Kidney glomerular epithelial cell (primary cell): ENCODE measurements around the gene TBC1D32.
"Not testable (repeated sequence)": the region's sequence is repeated elsewhere in the genome, so short reads cannot be mapped to it uniquely, and the experiment has no call there.

Source experiments
- DNase-seq: peaks from one replicate; lab custom pipeline; 2025; lab: John Stamatoyannopoulos, UW

The TBC1D32 gene

DNA sequence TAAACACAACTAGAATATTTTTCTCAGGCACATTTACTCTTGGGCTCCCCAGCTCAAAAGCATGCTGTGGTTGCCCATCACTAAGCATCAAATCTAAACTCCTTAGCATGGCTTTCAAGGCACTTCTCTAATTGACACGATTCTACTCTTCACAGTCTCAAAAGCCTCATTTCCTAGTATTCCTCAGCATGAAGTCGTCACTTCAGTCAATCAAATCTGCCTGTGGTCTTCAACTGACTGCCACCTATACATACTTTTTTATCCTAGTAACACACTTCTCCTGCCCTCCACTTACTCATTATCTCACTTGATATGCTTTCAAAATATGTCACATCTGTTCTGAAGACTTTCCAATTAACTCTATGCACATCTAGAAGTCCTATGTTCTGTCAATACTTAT, 110.3 kb downstream of the TBC1D32 start:
- DNase-seq, result no peak

DNA sequence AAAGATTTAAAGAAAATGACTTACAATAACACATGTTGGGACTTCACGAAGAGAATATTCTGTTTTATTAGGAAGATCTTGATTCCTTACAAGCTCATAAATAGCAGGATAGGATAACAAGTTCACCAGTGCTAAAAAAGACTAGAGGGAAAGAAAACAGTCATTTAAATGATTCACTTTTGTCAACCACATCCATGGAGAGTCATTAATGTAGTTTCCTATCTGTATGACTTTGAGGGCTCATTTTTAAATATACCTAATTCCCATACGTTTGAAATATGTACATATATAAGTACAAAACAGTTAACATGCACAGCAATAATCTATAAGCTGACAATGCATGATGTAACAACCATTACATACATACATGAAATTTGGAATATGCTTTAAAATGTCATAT, 111.1 kb downstream of the TBC1D32 start:
- no peak for DNase-seq

DNA sequence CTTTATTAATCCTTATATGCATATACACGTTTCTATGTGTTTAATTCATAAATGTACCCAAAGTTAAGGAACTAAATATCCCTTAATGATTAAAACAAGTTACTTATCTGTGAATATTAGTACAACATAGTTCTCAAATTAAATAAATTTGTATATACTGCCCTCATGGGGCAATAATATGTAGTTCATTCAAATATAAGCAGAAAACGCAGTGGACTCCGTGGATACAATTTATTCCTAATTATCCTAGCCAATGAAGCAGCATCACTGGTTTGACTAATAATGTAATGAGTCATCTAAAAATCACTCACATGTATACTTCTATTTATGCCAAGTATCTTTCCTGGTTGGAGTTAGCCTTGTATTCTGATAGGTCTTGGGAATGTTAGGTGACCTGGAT, 111.6 kb downstream of the TBC1D32 start:
- peak; percentile 45 for DNase-seq

DNA sequence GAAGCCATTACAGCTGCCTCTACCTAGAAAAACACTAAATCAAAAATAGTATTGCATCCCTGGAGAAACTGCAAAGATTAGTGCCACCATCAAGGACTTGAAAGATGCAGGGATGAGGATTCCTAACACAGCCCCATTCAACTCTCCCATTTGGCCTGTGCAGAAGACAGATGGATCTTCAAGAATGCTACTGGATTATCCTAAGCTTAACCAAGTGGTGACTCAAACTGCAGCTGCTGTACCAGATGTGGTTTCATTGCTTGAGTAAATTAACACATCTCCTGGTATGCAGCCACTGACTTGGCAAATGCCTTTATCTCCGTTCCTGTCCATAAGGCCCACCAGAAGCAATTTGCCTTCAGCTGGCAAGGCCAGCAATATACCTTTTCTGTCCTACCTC, 117.4 kb downstream of the TBC1D32 start:
- DNase-seq, result no peak

DNA sequence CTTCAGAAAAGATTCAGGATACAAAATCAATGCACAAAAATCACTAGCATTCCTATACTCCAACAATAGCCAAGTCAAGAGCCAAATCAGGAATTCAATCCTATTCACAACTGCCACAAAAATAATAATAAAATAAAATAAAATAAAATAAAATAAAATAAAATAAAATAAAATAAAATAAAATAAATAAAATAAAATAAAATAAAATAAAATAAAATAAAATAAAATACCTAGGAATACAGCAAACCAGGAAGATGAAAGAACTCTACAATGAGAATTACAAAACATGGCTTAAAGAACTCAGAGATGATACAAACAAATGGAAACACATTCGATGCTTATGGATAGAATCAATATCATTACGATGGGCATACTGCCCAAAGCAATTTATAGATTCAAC, 120.9 kb downstream of the TBC1D32 start:
- DNase-seq, result not testable (repeated sequence)

DNA sequence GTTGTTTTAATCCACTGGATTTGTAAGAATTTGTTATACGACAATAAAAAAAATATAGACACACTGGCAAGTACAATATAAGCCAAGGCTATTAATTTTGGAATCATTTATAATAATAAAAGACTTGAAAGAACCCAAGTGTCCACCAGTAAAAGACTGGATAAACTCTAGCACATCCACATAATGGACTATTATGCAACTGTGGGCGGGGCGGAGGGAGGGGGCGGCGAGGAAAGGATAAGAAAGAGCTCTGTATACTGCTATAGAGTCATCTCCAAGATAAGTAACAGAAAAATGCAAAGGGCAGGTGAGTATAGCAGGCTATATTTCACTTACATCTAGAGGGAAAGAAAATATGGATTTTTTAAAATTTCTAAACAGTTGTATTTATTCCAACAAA, 123.3 kb downstream of the TBC1D32 start:
- no peak for DNase-seq

DNA sequence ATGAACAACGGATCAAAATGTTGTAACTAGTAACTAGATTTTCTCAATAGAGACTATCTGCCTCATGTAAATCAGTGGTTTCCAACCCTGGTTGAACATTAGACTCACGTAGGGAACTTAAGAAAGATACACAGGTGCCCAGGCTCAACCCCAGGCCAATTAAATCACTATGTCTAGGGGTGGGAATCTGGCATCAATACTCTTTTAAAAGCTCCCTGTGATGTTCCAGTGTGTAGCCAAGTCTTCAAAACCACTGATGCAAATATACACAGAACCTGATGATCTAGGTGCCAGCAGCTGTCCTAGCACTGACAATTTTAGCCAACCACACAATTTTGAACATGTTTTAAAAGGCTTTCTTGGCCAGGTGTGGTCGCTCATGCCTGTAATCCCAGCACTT, 128.7 kb downstream of the TBC1D32 start:
- DNase-seq, result no peak

DNA sequence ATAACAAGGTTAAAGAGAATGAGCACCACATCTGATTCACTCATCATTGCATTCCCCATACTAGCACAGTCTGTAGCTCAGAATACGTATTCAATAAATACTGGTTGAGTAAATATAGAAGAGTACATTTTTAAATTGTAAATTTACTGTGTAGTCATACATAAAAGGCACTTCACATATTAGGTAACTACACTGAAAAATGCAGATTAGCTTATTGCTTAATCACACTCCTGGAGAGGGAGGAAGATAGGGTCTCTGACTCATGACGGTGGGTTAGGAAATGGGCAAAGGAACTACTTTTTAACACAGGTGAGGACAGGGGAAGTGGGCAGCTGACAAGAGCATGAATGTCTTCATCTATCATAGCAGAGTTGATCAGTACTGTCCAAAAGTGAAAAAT, 133.2 kb downstream of the TBC1D32 start:
- no peak for DNase-seq

DNA sequence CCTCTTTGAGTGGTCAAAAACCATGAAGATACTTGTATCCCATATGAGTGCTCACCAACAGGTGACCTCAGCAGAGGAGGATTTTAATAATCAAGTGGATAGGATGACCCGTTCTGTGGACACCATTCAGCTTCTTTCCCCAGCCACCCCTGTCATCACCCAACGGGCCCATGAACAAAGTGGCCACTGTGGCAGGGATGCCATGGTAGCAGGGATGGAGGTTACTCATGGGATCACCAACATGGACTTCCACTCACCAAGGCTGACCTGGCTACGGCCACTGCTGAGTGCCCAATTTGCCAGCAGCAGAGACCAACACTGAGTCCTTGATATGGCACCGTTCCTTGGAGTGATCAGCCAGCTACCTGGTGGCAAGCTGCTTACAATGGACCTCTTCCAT, 138.2 kb downstream of the TBC1D32 start:
- not testable (repeated sequence) for DNase-seq

DNA sequence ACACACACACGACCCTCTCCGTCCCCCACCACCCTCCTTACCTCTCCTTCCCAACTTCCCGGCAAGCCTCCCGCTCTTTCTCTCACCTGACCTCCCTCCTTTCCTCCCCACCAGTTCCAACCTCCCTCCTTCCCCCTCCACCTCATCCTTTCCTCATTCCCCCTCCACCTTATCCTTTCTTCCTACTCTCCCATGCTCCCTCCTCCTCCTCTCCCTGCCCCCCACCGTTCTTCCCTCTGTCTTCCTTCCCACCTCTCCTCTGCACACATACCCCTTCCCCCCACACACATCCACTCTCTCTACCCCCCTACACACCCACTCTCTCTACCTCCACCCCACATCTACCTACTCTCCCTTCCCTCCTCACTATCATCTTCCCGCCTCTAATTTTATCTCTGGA, 144.2 kb downstream of the TBC1D32 start:
- no peak for DNase-seq

DNA sequence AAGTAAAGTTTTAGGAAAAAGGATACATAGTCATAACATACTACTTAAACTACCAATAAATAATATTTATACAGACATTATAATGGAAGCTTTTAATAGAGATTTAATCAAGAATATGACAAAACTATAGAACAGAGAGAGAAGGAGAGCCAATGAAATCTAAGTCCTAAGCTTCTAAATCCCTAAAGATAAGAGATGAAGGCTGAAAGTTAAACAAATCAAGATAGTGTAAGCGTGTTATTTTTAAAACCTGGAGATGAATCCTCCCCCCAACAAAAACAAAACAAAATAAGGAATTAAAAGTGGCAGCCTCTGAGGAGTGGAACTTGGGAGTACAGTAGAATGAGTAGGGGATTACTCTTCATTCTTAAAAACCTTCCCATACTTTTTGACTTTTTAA, 145.9 kb downstream of the TBC1D32 start:
- no peak for DNase-seq

DNA sequence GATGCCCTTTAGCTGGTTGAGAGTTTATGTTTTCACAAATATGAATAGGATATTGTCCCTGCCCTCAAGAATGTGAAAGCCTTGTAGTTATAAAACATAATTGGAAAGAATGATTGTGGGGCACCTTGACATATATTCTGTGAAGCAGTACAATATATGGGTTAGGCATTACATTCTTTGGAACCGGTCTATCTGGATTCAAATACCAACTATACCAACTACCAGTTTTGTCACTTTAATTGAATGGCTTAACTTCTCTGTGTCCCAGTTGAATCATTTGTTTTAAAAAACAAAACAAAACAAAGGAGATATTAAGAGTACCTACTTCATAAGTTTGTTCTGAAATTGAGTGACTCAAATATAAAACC, 146.5 kb downstream of the TBC1D32 start:
- no peak for DNase-seq

DNA sequence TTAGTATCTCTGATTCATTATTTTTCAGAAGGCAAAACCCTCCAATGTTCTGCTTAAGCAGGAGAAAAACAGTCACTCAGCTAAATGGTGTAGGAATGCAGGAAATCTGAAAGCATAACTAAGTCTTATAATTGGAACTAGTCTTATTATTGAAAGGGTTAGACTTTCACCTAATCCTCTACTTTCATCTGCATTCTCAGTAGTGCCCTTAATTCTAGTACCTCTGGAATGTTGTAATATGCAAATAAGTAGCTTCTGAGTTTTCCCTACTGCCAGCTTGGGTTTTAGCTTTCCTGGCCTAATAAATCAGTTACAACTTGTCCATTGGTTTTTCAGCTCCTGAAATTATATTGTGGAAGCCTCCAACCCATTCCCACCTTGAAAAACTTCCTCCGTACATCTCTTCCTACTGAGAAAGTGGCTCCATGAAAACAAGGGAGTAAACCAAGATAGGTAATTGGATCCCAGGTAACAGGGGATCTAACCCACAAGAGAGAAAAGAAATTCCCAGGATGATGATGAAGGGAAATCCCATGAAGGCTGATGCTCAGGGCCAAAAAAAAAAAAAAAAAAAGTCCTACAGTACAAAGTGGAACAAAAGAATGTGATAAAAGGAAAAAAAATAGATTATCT, 147.0 kb downstream of the TBC1D32 start:
- no peak for DNase-seq

DNA sequence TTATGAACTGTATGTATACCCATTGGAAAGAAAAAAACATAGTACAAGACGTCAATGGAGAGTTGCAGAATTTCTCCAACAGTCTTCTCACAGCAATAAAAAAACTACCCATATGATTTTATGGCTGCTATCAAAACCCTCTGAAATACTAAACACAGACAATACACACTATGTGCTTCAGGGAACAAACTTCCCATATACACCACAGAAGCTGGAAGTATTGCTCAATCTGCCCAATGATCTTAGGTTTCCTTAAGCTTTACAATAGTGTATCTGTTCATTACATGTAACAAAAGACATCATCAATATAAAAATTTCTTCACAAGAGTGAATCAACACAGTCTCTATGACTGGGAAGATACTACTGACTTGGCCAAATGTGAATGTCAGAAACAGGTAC, 150.5 kb downstream of the TBC1D32 start:
- DNase-seq, result no peak

DNA sequence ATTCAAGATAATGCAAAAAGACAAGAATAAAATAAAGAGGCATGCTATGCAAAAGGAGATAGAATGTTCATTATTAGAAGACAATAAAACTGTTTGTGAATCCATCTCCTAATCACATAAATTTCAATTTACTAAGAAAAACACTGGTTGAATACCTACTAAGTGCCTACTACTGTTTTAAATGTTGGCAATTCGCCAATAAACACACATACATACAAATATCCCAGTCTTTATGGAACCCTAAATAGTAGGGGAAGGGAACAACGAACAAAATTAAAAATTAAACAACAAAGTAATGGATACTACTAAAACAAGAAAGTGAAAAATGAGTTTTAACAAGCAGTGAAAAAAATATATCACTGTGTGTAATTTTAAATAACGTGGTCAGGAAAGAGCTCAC, 158.5 kb downstream of the TBC1D32 start:
- no peak for DNase-seq

DNA sequence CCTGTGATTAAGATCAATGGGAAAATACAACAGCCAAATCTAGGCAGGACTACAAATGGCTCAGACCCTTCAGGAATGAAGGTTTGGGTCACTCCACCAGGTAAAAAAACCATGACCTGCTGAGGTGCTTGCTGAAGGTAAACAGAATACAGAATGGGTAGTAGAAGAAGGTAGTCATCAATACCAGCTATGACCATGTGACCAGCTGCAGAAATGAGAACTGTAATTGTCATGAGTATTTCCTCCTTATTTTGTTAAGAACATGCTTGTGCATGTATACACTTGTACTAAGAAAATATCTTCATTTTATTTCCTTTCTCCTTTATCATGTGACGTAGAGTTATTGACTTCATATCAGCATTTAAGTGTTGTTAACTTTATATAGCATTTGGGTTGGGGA, 161.8 kb downstream of the TBC1D32 start:
- DNase-seq, result not testable (repeated sequence)

DNA sequence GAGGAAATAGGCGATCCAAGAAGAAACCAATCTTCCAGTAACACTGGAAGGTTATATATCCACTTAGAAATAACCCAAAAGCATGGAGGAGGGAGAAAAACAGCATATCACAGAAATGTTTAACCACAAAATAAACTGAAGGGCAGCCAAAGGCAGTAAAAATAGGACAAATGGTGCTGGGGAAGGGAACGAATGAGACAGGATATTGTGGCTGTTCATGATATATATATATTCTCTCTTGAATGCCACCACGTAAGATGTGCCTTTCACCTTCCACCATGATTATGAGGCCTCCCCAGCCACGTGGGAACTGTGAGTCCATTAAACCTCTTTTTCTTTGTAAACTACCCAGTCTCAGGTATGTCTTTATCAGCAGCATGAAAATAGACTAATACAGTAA, 162.4 kb downstream of the TBC1D32 start:
- no peak for DNase-seq

DNA sequence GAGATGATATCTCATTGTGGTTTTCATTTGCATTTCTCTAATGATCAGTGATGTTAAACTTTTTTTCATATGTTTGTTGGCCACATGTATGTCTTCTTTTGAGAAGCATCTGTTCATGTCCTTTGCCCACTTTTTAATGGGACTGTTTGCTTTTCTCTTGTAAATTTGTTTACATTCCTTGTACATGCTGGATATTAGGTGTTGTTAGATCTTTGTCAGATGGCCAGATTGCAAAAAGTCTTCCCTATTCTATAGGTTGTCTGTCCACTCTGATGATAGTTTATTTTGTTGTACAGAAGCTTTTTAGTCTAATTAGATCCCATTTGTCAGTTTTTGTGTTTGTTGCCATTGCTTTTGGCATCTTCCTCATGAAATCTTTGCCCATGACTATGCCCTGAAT, 172.4 kb downstream of the TBC1D32 start:
- no peak for DNase-seq

DNA sequence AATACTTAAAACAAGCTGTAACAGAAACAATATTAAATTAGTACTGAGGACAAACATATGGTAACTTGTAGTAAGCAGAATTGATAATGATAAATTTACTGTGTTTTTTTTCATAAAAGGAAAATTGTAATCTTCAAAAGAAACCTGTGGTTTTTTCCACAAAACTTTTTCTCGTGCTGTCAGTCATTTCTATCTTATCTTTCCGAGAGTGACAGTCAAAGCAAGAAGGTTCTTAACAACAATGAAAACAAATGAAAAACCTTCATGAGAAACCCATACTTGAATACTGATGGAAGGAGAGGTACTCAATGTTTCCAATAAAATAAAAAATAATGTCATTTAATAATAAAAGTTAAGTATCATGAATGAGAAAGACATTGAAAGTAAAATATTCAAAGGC, 174.0 kb downstream of the TBC1D32 start:
- no peak for DNase-seq

DNA sequence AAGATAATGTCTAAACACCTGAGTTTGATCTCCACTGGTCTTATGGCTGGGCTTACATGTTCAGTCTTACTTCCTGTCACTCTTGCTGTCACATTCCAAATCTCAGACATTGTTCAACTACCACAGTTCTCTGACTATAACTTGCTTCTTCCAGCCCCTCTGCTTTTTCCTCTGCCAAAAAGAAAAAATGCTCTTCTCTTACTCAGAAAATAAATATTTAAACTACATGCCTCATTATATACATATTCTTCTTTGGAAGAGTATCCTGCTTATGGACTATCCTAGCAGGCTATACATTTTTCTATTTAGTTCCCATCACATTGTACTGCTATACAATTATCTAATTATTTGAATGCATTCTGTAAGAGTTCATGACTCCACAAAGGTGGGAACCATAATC, 175.4 kb downstream of the TBC1D32 start:
- DNase-seq, result no peak

DNA sequence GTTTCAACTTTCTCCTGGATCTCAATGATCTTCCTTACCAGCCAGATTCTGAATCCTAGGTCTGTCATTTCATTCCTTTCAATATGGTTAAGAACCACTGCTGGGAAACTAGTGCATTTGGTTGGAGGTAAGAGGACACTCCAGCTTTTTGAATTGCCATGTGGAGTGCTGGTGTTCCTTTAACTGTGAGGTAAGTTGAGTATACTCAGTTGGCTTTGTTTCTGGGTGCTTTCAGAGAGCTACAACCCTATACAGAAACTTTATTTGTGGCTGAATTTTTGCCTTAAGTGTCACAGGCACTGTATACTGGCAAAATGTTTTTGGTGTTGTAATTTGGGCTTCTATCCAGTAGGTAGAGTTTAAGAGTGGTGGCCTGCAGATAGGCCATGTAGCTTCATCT, 175.8 kb downstream of the TBC1D32 start:
- DNase-seq, result no peak

DNA sequence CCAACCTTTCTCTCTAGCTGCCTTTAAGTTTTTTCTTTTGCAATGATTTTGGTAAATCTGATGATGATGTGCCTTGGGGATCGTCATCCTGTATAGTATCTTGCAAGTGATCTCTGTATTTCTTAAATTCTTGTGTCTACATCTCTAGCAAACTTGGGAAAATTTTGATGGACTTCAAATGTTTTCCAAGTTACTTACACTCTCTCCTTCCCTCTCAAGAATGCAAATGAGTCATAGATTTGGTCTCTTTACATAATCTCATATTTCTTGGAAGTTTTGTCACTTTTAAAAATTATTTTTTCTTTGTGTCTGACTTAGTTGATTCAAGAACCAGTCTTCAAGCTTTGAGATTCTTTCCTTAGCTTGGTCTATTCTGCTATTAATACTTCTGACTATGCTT, 176.4 kb downstream of the TBC1D32 start:
- no peak for DNase-seq

DNA sequence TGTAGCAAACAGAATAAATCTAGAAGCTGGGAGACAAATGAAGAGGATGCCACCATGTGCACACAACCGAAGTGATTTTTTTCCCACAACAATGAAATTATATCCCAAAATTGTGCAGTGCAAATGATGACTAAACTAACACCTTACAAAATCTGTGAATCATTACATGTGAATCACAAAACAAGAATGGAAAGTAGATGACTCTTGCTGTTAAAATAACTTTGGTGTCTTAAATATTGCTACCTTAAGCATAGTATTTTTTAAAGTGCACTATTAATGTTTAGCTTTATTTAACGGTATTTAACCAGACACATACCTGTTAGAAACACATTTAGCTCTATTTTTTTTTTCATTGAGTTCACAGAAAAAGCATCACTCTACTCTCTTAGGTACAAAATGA, 190.8 kb downstream of the TBC1D32 start:
- peak; percentile 31 for DNase-seq

DNA sequence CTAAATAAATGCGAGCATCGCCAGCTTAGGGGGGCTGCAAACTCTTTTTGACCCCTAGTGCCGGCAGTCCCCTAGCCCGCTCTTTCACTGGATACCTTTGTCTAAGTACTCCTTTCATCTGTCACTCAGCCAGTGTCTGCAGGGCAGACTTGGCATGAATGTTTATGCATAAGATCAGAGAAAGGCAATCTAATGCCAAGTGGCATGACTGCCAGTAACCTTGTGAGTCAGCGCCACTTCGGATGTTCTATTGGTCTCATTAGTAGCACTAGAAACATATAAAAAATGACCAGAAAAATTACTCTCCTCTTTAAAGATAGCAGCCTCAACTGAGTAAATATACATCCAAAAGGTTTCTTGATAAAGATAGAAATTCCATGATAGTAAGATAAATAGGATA, 192.2 kb downstream of the TBC1D32 start:
- no peak for DNase-seq

DNA sequence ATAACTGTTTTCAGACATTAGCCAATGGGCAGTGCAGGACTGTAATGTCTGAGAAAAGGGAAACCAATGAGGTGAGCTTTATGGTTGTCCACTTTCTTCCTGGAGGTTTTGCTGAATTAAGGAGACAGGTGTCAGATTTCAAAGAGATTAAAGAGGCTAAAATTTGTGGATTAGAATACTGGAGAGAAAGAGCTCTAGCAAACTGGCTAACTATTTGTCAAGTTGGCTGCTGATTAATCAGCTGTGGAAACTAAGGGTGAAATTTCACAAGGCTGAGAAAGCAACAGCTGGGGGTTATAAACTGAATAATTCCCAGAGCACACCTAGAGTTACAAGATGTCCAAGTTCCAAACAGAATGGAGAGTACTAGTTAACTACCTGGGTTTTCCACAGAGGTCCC, 198.9 kb downstream of the TBC1D32 start:
- DNase-seq, result no peak
